K562 (cell line): ENCODE measurements around the gene DPH1.

ENCODE experiments used
- BACH1 ChIP-seq: fragments of 200-800 bp; sonication (Bioruptor generic); IDR thresholded peaks from 2 replicates; pipeline ENCODE4 v1.6.1; 2016; ENCODE audit warnings: missing genetic modification characterization, missing compliant biosample characterization
- BRCA1 ChIP-seq, 2 experiments: fragments of 450-650 bp in 1 of 2; sonication (generic) in 1 of 2; formaldehyde crosslinking in 1 of 2; IDR thresholded peaks; 2 replicates each; pipeline versions ENCODE4 v1.5.0 to v1.6.1; 2017 to 2020; ENCODE audit warnings: mild to moderate bottlenecking in 1 of 2, missing genetic modification reagents in 1 of 2
- CCAR2 ChIP-seq: fragments of 200-400 bp; formaldehyde crosslinking; IDR thresholded peaks from 2 replicates; pipeline ENCODE4 v1.6.1; 2017; ENCODE audit warnings: mild to moderate bottlenecking, low read depth, low read length
- EZH2 ChIP-seq: IDR thresholded peaks from 2 replicates; pipeline ENCODE4 v1.6.1; 2012; ENCODE audit warnings: low read depth, mild to moderate bottlenecking, inconsistent platforms, low read length, borderline replicate concordance
- JUNB ChIP-seq: fragments of 450-650 bp; formaldehyde crosslinking; conservative IDR thresholded peaks from 2 replicates; pipeline ENCODE4 v1.4.0; 2020; ENCODE audit warnings: mild to moderate bottlenecking
- KDM2B ChIP-seq: fragments of 250-450 bp; sonication (Bioruptor Pico); IDR thresholded peaks from 2 replicates; pipeline ENCODE4 v1.8.0; 2021; ENCODE audit warnings: mild to moderate bottlenecking, moderate library complexity
- TCF7L2 ChIP-seq: fragments of 150-350 bp; IDR thresholded peaks from 2 replicates; pipeline ENCODE4 v1.6.1; 2016; ENCODE audit warnings: low read depth, mild to moderate bottlenecking, low read length, moderate library complexity
- TF ChIP-seq, protein P1 (sequence below), 3 experiments: fragments of 200-800 bp in 1 of 3; sonication (Bioruptor generic) in 1 of 3; sonication (generic) in 1 of 3; formaldehyde crosslinking in 1 of 3; IDR thresholded peaks; 2 replicates each; pipeline versions ENCODE4 v1.6.1 to v1.8.0; 2016 to 2022; ENCODE audit warnings: mild to moderate bottlenecking in 2 of 3, missing compliant biosample characterization in 2 of 3, missing genetic modification characterization in 2 of 3, missing genetic modification reagents in 1 of 3
- TF ChIP-seq, protein P2 (sequence below), 3 experiments: IDR thresholded peaks in 2 of 3; conservative IDR thresholded peaks in 1 of 3; 2 replicates each; pipeline ENCODE4 v1.5.1; 2011 to 2012; ENCODE audit warnings: low read length in 3 of 3, mild to moderate bottlenecking in 3 of 3, control low read depth in 2 of 3, improper control_type of control experiment in 1 of 3, inconsistent platforms in 1 of 3, low read depth in 1 of 3, mixed read lengths in 1 of 3, moderate library complexity in 1 of 3; ENCODE audit not compliant: insufficient read depth in 2 of 3
- TF ChIP-seq, protein P3 (sequence below): fragments of 200-400 bp; formaldehyde crosslinking; IDR thresholded peaks from 2 replicates; pipeline ENCODE4 v1.6.1; 2017; ENCODE audit warnings: mild to moderate bottlenecking, low read depth, low read length, moderate library complexity
- TF ChIP-seq, protein P4 (sequence below): sonication (generic); formaldehyde crosslinking; IDR thresholded peaks from 2 replicates; pipeline ENCODE4 v1.8.1; 2023; ENCODE audit warnings: mild to moderate bottlenecking, missing genetic modification reagents

DNA sequence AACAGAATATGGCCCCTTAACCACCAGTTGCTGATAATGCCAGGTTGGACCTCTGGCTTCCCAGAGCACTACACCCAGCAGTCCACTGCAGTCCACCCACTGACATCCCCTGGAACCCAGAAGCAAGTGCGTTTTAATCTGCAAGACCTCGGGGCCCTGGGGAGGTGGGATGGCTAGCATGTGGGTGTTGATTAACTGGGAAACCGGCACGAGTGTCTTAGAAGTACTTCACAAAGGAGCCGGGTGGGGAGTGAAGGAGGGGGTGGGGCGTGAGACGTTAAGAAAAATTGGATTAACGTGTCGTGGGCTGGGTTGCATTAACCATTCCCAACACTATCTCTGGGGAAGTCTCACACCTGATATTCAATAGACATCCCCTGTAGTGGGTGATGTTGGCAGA is 18.9 kb downstream of the DPH1 start:
- no peak for TF ChIP-seq BRCA1 (IDR thresholded peaks at IDR 0.05)
- no peak for TF ChIP-seq BRCA1 (CRISPR knock-in tag; IDR thresholded peaks at IDR 0.05)
- TF ChIP-seq CCAR2: no peak
- TF ChIP-seq EZH2: no peak
- TF ChIP-seq, protein P1, sequence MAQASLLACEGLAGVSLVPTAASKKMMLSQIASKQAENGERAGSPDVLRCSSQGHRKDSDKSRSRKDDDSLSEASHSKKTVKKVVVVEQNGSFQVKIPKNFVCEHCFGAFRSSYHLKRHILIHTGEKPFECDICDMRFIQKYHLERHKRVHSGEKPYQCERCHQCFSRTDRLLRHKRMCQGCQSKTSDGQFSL (CRISPR knock-in tag; IDR thresholded peaks at IDR 0.05): no peak
- TF ChIP-seq, protein P1 (tag; IDR thresholded peaks at IDR 0.05): no peak
- TF ChIP-seq TCF7L2: no peak
- TF ChIP-seq BACH1: no peak
- no peak for TF ChIP-seq KDM2B
- TF ChIP-seq JUNB (CRISPR knock-in tag): no peak
- TF ChIP-seq, protein P2, sequence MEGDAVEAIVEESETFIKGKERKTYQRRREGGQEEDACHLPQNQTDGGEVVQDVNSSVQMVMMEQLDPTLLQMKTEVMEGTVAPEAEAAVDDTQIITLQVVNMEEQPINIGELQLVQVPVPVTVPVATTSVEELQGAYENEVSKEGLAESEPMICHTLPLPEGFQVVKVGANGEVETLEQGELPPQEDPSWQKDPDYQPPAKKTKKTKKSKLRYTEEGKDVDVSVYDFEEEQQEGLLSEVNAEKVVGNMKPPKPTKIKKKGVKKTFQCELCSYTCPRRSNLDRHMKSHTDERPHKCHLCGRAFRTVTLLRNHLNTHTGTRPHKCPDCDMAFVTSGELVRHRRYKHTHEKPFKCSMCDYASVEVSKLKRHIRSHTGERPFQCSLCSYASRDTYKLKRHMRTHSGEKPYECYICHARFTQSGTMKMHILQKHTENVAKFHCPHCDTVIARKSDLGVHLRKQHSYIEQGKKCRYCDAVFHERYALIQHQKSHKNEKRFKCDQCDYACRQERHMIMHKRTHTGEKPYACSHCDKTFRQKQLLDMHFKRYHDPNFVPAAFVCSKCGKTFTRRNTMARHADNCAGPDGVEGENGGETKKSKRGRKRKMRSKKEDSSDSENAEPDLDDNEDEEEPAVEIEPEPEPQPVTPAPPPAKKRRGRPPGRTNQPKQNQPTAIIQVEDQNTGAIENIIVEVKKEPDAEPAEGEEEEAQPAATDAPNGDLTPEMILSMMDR (IDR thresholded peaks at IDR 0.05 in 2 of 3, conservative IDR thresholded peaks at IDR 0.05 in 1 of 3; ENCODE audit: insufficient read depth in 2 of 3, low read depth in 1 of 3, low read length in 3 of 3): no peak
- TF ChIP-seq, protein P3, sequence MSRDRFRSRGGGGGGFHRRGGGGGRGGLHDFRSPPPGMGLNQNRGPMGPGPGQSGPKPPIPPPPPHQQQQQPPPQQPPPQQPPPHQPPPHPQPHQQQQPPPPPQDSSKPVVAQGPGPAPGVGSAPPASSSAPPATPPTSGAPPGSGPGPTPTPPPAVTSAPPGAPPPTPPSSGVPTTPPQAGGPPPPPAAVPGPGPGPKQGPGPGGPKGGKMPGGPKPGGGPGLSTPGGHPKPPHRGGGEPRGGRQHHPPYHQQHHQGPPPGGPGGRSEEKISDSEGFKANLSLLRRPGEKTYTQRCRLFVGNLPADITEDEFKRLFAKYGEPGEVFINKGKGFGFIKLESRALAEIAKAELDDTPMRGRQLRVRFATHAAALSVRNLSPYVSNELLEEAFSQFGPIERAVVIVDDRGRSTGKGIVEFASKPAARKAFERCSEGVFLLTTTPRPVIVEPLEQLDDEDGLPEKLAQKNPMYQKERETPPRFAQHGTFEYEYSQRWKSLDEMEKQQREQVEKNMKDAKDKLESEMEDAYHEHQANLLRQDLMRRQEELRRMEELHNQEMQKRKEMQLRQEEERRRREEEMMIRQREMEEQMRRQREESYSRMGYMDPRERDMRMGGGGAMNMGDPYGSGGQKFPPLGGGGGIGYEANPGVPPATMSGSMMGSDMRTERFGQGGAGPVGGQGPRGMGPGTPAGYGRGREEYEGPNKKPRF: no peak
- TF ChIP-seq, protein P4, sequence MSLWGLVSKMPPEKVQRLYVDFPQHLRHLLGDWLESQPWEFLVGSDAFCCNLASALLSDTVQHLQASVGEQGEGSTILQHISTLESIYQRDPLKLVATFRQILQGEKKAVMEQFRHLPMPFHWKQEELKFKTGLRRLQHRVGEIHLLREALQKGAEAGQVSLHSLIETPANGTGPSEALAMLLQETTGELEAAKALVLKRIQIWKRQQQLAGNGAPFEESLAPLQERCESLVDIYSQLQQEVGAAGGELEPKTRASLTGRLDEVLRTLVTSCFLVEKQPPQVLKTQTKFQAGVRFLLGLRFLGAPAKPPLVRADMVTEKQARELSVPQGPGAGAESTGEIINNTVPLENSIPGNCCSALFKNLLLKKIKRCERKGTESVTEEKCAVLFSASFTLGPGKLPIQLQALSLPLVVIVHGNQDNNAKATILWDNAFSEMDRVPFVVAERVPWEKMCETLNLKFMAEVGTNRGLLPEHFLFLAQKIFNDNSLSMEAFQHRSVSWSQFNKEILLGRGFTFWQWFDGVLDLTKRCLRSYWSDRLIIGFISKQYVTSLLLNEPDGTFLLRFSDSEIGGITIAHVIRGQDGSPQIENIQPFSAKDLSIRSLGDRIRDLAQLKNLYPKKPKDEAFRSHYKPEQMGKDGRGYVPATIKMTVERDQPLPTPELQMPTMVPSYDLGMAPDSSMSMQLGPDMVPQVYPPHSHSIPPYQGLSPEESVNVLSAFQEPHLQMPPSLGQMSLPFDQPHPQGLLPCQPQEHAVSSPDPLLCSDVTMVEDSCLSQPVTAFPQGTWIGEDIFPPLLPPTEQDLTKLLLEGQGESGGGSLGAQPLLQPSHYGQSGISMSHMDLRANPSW: no peak
